Memory B cell (primary cell): ENCODE results near the gene PSMD1.

Experiments used
- ATAC-seq: fragments of 150-1000 bp; cut with Tn5 transposase; 2 replicates; pipeline ENCODE4 v1.10.0; 2021; ENCODE audit warnings: low read depth, mild to moderate bottlenecking, moderate library complexity
- DNase-seq, 2 donors: peaks; one replicate each; pipeline ENCODE4 v3.0.0; 2022; ENCODE audit warnings: low spot score in 2 of 2
- H3K27ac Mint-ChIP-seq: one replicate; pipeline ENCODE4 v1.8.0; 2022; ENCODE audit warnings: mild to moderate bottlenecking, moderate library complexity, mixed read lengths
- H3K27me3 Mint-ChIP-seq: one replicate; pipeline ENCODE4 v1.8.0; 2022; ENCODE audit warnings: mixed read lengths
- H3K36me3 Mint-ChIP-seq: one replicate; pipeline ENCODE4 v1.8.0; 2022; ENCODE audit warnings: mild to moderate bottlenecking, mixed read lengths
- H3K4me1 Mint-ChIP-seq: one replicate; pipeline ENCODE4 v1.8.0; 2022; ENCODE audit warnings: mixed read lengths
- H3K4me3 Mint-ChIP-seq: one replicate; pipeline ENCODE4 v1.8.0; 2022; ENCODE audit warnings: mild to moderate bottlenecking, moderate library complexity, mixed read lengths
- H3K9me3 Mint-ChIP-seq: one replicate; pipeline ENCODE4 v1.8.0; 2022; ENCODE audit warnings: mixed read lengths

Gene PSMD1

GRCh38 chr2:231160701-231161100, 104.0 kb downstream of the PSMD1 start:
- Mint-ChIP-seq H3K4me1 (peaks cover 3% of the 10 kb centered on the region), H3K36me3 (peaks cover 24% of the 10 kb centered on the region), H3K27me3 (no peaks in the 10 kb centered on the region), H3K27ac (no peak overlapping the region), H3K4me3 (no peak overlapping the region), H3K9me3 (no peaks in the 10 kb centered on the region)
- no peak for ATAC-seq
- no peak for DNase-seq

DNA sequence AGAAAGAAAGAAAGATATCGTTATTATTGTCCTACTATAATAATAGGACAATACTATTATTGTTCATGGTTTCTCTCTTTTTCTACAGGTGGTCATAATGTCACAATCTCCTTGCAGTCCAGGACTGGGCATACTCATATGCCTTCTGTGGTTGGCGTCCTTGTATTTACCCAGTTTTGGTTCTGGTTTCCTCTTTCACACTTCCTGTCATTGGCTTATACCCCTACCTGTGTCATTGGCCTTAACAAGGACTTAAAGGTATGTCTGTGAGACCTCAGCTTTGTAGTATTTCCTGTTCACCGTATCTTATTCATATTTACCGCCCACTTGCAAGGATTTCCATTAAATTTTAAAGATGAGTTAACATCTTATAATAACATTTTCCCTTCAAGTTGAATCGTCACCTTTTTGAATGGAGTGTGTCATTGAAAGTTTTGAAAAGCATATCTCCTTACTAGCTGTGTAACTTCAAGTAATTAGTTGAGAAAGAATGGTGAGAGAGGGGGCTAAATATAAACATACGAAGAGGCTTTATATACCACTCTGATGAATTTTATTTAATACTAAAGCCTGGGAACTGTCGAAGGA, 104.7 kb downstream of the PSMD1 start:
- H3K36me3 Mint-ChIP-seq = peaks cover 24% of the 10 kb centered on the region
- peak overlapping the region; percentile 43 for H3K27ac Mint-ChIP-seq
- DNase-seq (no peak), ATAC-seq (peak; percentile 58)
- no peaks in the 10 kb centered on the region for H3K27me3 Mint-ChIP-seq
- H3K4me3 Mint-ChIP-seq = no peak overlapping the region
- peaks cover 3% of the 10 kb centered on the region for H3K4me1 Mint-ChIP-seq
- no peaks in the 10 kb centered on the region for H3K9me3 Mint-ChIP-seq

- DNase-seq (no peak), ATAC-seq (no peak)
- Mint-ChIP-seq H3K27me3 (no peaks in the 10 kb centered on the region), H3K27ac (peak overlapping the region; percentile 43), H3K36me3 (peaks cover 29% of the 10 kb centered on the region), H3K9me3 (no peaks in the 10 kb centered on the region), H3K4me3 (no peak overlapping the region), H3K4me1 (peaks cover 3% of the 10 kb centered on the region)
These were observed 105.2 kb downstream of the PSMD1 start for GRCh38 chr2:231161877-231162329.

DNA sequence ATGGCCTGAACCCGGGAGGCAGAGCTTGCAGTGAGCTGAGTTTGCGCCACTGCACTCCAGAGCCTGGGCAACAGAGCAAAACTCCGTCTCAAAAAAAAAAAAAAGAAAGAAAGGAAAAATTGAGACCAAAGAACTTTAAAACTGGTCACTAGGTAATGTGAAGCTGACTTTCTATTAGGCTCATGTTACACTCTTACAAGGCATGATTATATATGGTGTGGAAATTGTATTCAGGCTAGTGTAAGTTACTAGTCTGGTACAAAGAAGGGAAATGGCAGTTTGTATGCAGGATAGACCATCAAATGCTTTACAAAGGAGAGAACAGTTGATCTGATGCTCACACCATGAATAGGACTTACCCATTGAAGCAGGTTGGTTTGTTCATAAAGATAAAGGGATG, 106.3 kb downstream of the PSMD1 start:
- no peak for DNase-seq
- Mint-ChIP-seq H3K9me3 (no peaks in the 10 kb centered on the region), H3K4me1 (peaks cover 6% of the 10 kb centered on the region), H3K27ac (no peak overlapping the region), H3K27me3 (no peaks in the 10 kb centered on the region), H3K4me3 (no peak overlapping the region), H3K36me3 (peaks cover 39% of the 10 kb centered on the region)
- no peak for ATAC-seq

DNA sequence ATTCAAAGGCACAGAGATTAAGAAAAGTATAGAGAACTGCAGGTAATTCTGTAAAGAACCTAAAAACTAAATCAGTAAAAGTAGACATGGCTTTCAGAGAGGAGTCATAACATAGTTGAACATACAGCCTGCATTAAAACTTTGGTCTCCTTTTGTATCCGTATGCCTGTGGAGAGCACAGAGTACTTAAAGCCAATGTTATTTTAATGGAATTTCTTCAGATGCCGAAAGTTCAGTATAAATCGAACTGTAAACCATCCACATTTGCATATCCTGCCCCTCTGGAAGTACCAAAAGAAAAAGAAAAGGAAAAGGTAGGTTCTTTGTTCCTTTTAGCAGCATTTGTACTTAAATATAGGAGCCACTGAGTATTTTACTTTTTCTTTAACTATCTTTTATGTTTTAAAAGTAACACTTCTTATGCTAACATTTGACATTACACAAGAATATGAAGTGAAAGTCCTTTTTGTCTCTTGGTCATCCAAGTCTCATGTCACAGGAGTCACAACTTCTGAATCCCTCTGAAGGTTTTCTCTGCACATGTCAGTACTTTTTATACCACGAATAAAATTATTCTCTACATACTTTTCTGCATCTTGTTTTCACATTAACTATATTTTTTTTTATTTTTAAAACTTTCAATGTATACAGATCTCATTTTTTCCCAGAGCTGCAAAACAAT, 106.9 kb downstream of the PSMD1 start:
- Mint-ChIP-seq H3K27ac (no peak overlapping the region), H3K4me1 (peaks cover 11% of the 10 kb centered on the region), H3K36me3 (peaks cover 43% of the 10 kb centered on the region), H3K27me3 (no peaks in the 10 kb centered on the region), H3K4me3 (no peak overlapping the region), H3K9me3 (no peaks in the 10 kb centered on the region)
- ATAC-seq = no peak
- DNase-seq = no peak

GRCh38 chr2:231167745-231168459, 111.2 kb downstream of the PSMD1 start:
- Mint-ChIP-seq H3K9me3 (no peaks in the 10 kb centered on the region), H3K27me3 (no peaks in the 10 kb centered on the region), H3K36me3 (peaks cover 46% of the 10 kb centered on the region), H3K4me3 (no peak overlapping the region), H3K27ac (peak overlapping the region; percentile 74), H3K4me1 (peaks cover 8% of the 10 kb centered on the region)
- DNase-seq = no peak
- no peak for ATAC-seq

- ATAC-seq (no peak), DNase-seq (no peak)
- Mint-ChIP-seq H3K4me1 (peaks cover 8% of the 10 kb centered on the region), H3K27ac (peak overlapping the region; percentile 74), H3K9me3 (no peaks in the 10 kb centered on the region), H3K4me3 (no peak overlapping the region), H3K36me3 (peaks cover 43% of the 10 kb centered on the region), H3K27me3 (no peaks in the 10 kb centered on the region)
These were observed 111.9 kb downstream of the PSMD1 start for GRCh38 chr2:231168460-231169139.

GRCh38 chr2:231169488-231169887, 112.8 kb downstream of the PSMD1 start:
- no peak for ATAC-seq
- Mint-ChIP-seq H3K4me1 (peaks cover 8% of the 10 kb centered on the region), H3K9me3 (no peaks in the 10 kb centered on the region), H3K36me3 (peaks cover 43% of the 10 kb centered on the region), H3K27me3 (no peaks in the 10 kb centered on the region), H3K4me3 (no peak overlapping the region), H3K27ac (no peak overlapping the region)
- no peak for DNase-seq

GRCh38 chr2:231170055-231170454, 113.4 kb downstream of the PSMD1 start:
- no peak overlapping the region for H3K4me3 Mint-ChIP-seq
- no peak for ATAC-seq
- H3K27ac Mint-ChIP-seq = no peak overlapping the region
- DNase-seq = no peak
- no peaks in the 10 kb centered on the region for H3K27me3 Mint-ChIP-seq
- peaks cover 44% of the 10 kb centered on the region for H3K36me3 Mint-ChIP-seq
- H3K4me1 Mint-ChIP-seq = peaks cover 8% of the 10 kb centered on the region
- H3K9me3 Mint-ChIP-seq = no peaks in the 10 kb centered on the region

DNA sequence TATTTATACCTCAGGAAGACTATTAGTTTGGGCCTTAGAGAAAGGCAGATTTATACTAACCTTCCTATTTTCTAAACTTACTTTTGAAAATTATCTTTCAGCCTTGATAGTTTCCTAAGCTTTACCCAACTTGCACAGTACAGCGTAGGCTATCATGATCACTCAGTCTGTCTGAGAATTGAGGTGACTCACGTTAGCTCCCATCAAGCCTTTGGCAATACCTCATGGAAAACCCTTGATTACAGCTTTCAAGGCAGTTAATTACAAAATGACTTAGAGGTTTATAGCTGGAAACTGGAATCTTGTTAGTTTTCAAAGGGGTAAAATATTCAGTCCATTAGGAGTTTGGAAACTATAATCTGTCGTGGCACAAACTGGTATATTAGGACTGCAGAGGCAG, 115.4 kb downstream of the PSMD1 start:
- Mint-ChIP-seq H3K4me1 (peaks cover 8% of the 10 kb centered on the region), H3K27ac (no peak overlapping the region), H3K36me3 (peaks cover 38% of the 10 kb centered on the region)

GRCh38 chr2:231174211-231174651, 117.6 kb downstream of the PSMD1 start:
- Mint-ChIP-seq H3K36me3 (peaks cover 24% of the 10 kb centered on the region), H3K27ac (no peak overlapping the region), H3K4me3 (no peak overlapping the region), H3K27me3 (no peaks in the 10 kb centered on the region), H3K9me3 (no peaks in the 10 kb centered on the region), H3K4me1 (peaks cover 3% of the 10 kb centered on the region)
- DNase-seq (no peak), ATAC-seq (no peak)

More for the DNA sequence above, 115.4 kb downstream of the PSMD1 start:
- no peaks in the 10 kb centered on the region for H3K27me3 Mint-ChIP-seq
- no peak overlapping the region for H3K4me3 Mint-ChIP-seq
- ATAC-seq (no peak), DNase-seq (no peak)
- H3K9me3 Mint-ChIP-seq = no peaks in the 10 kb centered on the region

DNA sequence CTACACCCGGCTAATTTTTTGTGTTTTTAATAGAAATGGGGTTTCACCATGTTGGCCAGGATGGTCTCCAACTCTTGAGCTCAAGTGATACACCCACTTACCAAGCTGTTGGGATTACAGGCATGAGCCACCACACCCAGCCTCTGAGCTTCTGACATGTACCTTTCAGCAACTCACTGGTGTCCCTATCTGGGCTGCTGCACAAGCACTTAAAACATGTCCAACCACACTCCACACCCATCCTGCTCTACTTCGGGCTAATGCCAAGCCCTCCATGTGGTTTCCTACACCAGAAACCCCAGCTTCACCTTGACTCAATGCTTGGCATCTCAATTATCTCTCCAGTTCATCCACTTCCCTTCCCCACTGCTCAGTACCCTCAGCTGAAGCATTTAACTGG, 119.4 kb downstream of the PSMD1 start:
- H3K4me1 Mint-ChIP-seq = peaks cover 11% of the 10 kb centered on the region

DNA sequence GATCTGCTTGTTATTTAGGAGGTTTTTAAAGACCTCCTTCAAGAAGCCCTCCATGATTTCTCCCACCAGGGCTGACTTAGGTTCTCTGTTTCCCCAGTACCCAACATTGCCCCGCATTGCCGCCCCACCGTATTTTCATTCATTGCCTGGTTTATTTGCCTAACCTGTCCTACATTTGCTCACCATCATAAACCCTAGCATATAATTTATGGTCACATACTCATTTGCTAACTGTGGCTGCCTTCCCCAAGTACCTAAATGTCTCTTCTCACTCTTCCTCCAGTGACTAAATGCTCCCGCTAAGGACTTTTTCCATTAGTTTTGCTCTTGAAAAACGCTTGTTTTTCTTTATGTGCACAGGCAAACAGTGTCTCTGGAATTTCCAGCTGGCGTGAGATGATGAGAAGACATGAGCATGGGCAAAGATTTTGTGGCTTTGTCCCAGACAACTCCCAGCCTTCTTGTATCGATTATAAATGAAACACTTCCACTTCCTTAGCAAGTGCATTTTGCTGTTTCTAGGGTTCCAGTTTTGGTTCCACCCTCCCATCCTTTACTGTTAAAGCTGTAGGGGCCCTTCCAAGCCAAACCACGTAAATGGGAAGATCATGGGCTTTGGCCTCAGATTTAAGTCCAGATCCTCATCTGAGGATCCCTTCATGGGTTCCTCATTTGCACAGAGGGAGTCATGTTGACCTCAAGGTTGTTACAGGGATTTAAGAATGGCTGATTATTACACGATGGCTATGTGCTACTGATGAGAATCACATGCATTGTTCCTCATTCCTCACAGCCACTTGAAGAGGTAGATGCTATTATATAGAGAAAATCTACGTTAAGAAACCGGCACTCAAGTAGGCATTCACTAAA, 120.7 kb downstream of the PSMD1 start:
- ATAC-seq (no peak), DNase-seq (no peak)
- H3K9me3 Mint-ChIP-seq = no peaks in the 10 kb centered on the region
- no peak overlapping the region for H3K27ac Mint-ChIP-seq
- no peaks in the 10 kb centered on the region for H3K27me3 Mint-ChIP-seq
- peaks cover 9% of the 10 kb centered on the region for H3K36me3 Mint-ChIP-seq
- H3K4me1 Mint-ChIP-seq = peaks cover 18% of the 10 kb centered on the region
- H3K4me3 Mint-ChIP-seq = no peak overlapping the region

More for the DNA sequence above, 119.4 kb downstream of the PSMD1 start:
- DNase-seq = no peak
- H3K4me3 Mint-ChIP-seq = no peak overlapping the region
- H3K27ac Mint-ChIP-seq = no peak overlapping the region
- H3K9me3 Mint-ChIP-seq = no peaks in the 10 kb centered on the region
- no peak for ATAC-seq
- H3K36me3 Mint-ChIP-seq = peaks cover 14% of the 10 kb centered on the region
- no peaks in the 10 kb centered on the region for H3K27me3 Mint-ChIP-seq
